OCI-LY7 (cell line): Measurements from ENCODE around the gene CACNA1B. TPM values are rescaled to one million over a fixed set of nuclear protein-coding genes. Genes with fewer than 3 reads are reported as not detected.

Experiments used
- BruUV-seq: library from RNA; stranded (reverse); fragments of 400-500 nt; replicated peaks from 2 replicates; lab custom pipeline; 2021; lab: Mats Ljungman, UMichigan
- CTCF ChIA-PET: fragments of 300-600 bp; sonication (Branson Sonifier 250); formaldehyde crosslinking; loops from one replicate; lab custom pipeline; 2022; ENCODE audit warnings: antibody characterized with exemption; ENCODE audit not compliant: unreplicated experiment; lab: Charles Lee
- POLR2A ChIA-PET: fragments of 300-600 bp; sonication (Branson Sonifier 250); formaldehyde crosslinking; loops from one replicate; lab custom pipeline; 2022; ENCODE audit warnings: antibody characterized with exemption; lab: Charles Lee
- DNase-seq: peaks from one replicate; pipeline ENCODE4 v3.0.0-alpha.2; 2015; ENCODE audit warnings: low spot score
- H2AFZ ChIP-seq: fragments of 200-600 bp; sonication (generic), shearing (Covaris generic); 2 replicates; pipeline ENCODE4 v1.6.1; 2014; ENCODE audit warnings: mild to moderate bottlenecking, antibody characterized with exemption, low read length, moderate library complexity
- H3K27ac ChIP-seq: fragments of 200-600 bp; sonication (generic); 2 replicates; pipeline ENCODE4 v1.5.1; 2014; ENCODE audit warnings: mixed run types, low read depth, mild to moderate bottlenecking, moderate library complexity, low read length, inconsistent platforms; ENCODE audit not compliant: poor library complexity, severe bottlenecking
- H3K36me3 ChIP-seq: fragments of 200-600 bp; sonication (generic); 2 replicates; pipeline ENCODE4 v1.6.1; 2014; ENCODE audit warnings: mild to moderate bottlenecking, antibody characterized with exemption, low read length, moderate library complexity, mixed read lengths; ENCODE audit not compliant: insufficient read depth
- H3K4me1 ChIP-seq: fragments of 200-600 bp; sonication (generic); 2 replicates; pipeline ENCODE4 v1.5.1; 2014; ENCODE audit warnings: mild to moderate bottlenecking, low read length; ENCODE audit not compliant: insufficient read depth, poor library complexity, severe bottlenecking
- H3K4me2 ChIP-seq: fragments of 200-600 bp; sonication (generic); 2 replicates; pipeline ENCODE4 v1.6.1; 2014; ENCODE audit warnings: mild to moderate bottlenecking, low read length
- H3K4me3 ChIP-seq: fragments of 200-600 bp; sonication (generic); 2 replicates; pipeline ENCODE4 v1.5.1; 2014; ENCODE audit warnings: mild to moderate bottlenecking, low read depth, low read length; ENCODE audit not compliant: poor library complexity, severe bottlenecking
- H3K79me2 ChIP-seq: fragments of 200-600 bp; sonication (generic); 2 replicates; pipeline ENCODE4 v1.6.1; 2016; ENCODE audit warnings: low read depth, mild to moderate bottlenecking, low read length, moderate library complexity, mixed read lengths; ENCODE audit not compliant: insufficient read depth
- H3K9me2 ChIP-seq: fragments of 200-600 bp; sonication (generic); 2 replicates; pipeline ENCODE4 v1.6.1; 2016; ENCODE audit warnings: mild to moderate bottlenecking, low read length, mixed read lengths; ENCODE audit not compliant: insufficient read depth
- H3K9me3 ChIP-seq: fragments of 200-600 bp; sonication (generic); 2 replicates; pipeline ENCODE4 v1.6.1; 2014; ENCODE audit warnings: mild to moderate bottlenecking, mixed run types, low read length, mixed read lengths
- H4K20me1 ChIP-seq: fragments of 200-600 bp; sonication (generic); 2 replicates; pipeline ENCODE4 v1.6.1; 2014; ENCODE audit warnings: mild to moderate bottlenecking, antibody characterized with exemption, low read length, moderate library complexity, mixed read lengths; ENCODE audit not compliant: insufficient read depth
- CTCF ChIP-seq: fragments of 200-600 bp; sonication (generic); conservative IDR thresholded peaks from 2 replicates; pipeline ENCODE4 v1.5.1; 2014; ENCODE audit warnings: mild to moderate bottlenecking, antibody characterized with exemption, low read length, moderate library complexity, mixed read lengths
- EZH2phosphoT487 ChIP-seq: fragments of 200-600 bp; sonication (generic); IDR thresholded peaks from 2 replicates; pipeline ENCODE4 v1.6.1; 2018; ENCODE audit warnings: low read depth, borderline replicate concordance, mild to moderate bottlenecking, mixed run types, antibody characterized with exemption, low read length, moderate library complexity, mixed read lengths
- intact Hi-C: fragments of 100-400 bp; cut with micrococcal nuclease; formaldehyde crosslinking; loops from one replicate; pipeline ENCODE4 v1.10.0; 2022; ENCODE audit not compliant: unreplicated experiment
- total RNA-seq, 2 experiments: library from RNA; depleted of rRNA in 1 of 2; stranded (reverse); fragments of >200 nt in 1 of 2; shearing (Covaris generic) in 1 of 2; gene quantifications; 2 replicates each; pipeline ENCODE4 v1.2.3, GENCODE V29; 2014 to 2022

The CACNA1B gene
- total RNA-seq, 2 experiments from 2014 or later = not detected

GRCh38 chr9:137832830-137833590 is 44.6 kb upstream of the CACNA1B start:
- H3K36me3 ChIP-seq = peaks cover 97% of the 10 kb centered on the region

GRCh38 chr9:137833721-137834613 is 43.6 kb upstream of the CACNA1B start:
- H3K4me1 ChIP-seq = no peaks in the 10 kb centered on the region
- no peak overlapping the region for H3K27ac ChIP-seq
- TF ChIP-seq CTCF (no peak), EZH2phosphoT487 (no peak)
- peaks cover 95% of the 10 kb centered on the region for H3K36me3 ChIP-seq
- H2AFZ ChIP-seq = no peak overlapping the region
- H3K4me3 ChIP-seq = no peak overlapping the region
- no TSS peak for BruUV-seq
- H3K9me2 ChIP-seq = no peaks in the 10 kb centered on the region
- no peaks in the 10 kb centered on the region for H4K20me1 ChIP-seq
- H3K4me2 ChIP-seq = no peak overlapping the region
- intact Hi-C loops = no loop called here
- POLR2A ChIA-PET = no interaction called here
- H3K9me3 ChIP-seq = no peaks in the 10 kb centered on the region
- CTCF ChIA-PET = no interaction called here
- no peak for DNase-seq
- H3K79me2 ChIP-seq = no peaks in the 10 kb centered on the region

More at GRCh38 chr9:137832830-137833590, 44.6 kb upstream of the CACNA1B start:
- Histone ChIP-seq H3K9me2 (no peaks in the 10 kb centered on the region), H2AFZ (no peak overlapping the region), H3K9me3 (no peaks in the 10 kb centered on the region), H3K4me2 (no peak overlapping the region), H3K79me2 (no peaks in the 10 kb centered on the region), H4K20me1 (no peaks in the 10 kb centered on the region), H3K4me1 (no peaks in the 10 kb centered on the region), H3K27ac (no peak overlapping the region), H3K4me3 (no peak overlapping the region)
- no peak for TF ChIP-seq CTCF
- ChIA-PET POLR2A (no interaction called here), CTCF (no interaction called here)
- BruUV-seq = no TSS peak
- DNase-seq = no peak
- intact Hi-C loops = no loop called here
